Endothelial cell of umbilical vein (primary cell): Measurements from ENCODE around the gene HSP90AB1.

Experiments used
- CTCF ChIP-seq, 2 donors: IDR thresholded peaks; 1 replicate in 1 of 2; 2 replicates in 1 of 2; pipeline ENCODE4 v1.5.1; 2011; ENCODE audit warnings: low read length in 2 of 2, mild to moderate bottlenecking in 2 of 2, moderate library complexity in 2 of 2, control low read depth in 1 of 2, inconsistent platforms in 1 of 2, low read depth in 1 of 2; ENCODE audit not compliant: insufficient read depth in 1 of 2; ENCODE audit errors: extremely low read depth in 1 of 2
- EZH2 ChIP-seq: IDR thresholded peaks from 2 replicates; pipeline ENCODE4 v1.6.1; 2012; ENCODE audit warnings: borderline replicate concordance, low read depth, mild to moderate bottlenecking, moderate library complexity, low read length, inconsistent platforms; ENCODE audit not compliant: severe bottlenecking
- JUN ChIP-seq: IDR thresholded peaks from 2 replicates; pipeline ENCODE4 v1.6.1; 2011; ENCODE audit warnings: borderline replicate concordance, low read depth; ENCODE audit not compliant: insufficient read length, insufficient read depth
- MAX ChIP-seq: IDR thresholded peaks from 2 replicates; pipeline ENCODE4 v1.6.1; 2011; ENCODE audit not compliant: insufficient read depth, insufficient read length
- MYC ChIP-seq: IDR thresholded peaks from one replicate; pipeline ENCODE4 v1.6.1; 2011; ENCODE audit warnings: mild to moderate bottlenecking, low read depth, low read length
- POLR2A ChIP-seq: IDR thresholded peaks from 2 replicates; pipeline ENCODE4 v1.6.1; 2012; ENCODE audit warnings: low read depth, mild to moderate bottlenecking, control low read depth, low read length
- POLR2AphosphoS5 ChIP-seq: IDR thresholded peaks from 2 replicates; pipeline ENCODE4 v1.6.1; 2012; ENCODE audit warnings: low read depth, mild to moderate bottlenecking, control low read depth, low read length, moderate library complexity; ENCODE audit not compliant: insufficient read depth

- TF ChIP-seq CTCF (IDR thresholded peaks at IDR 0.05; ENCODE audit: extremely low read depth in 1 of 2, insufficient read depth in 1 of 2, low read depth in 1 of 2, low read length in 2 of 2) (no peak), EZH2 (no peak), MYC (no peak), POLR2A (no peak), MAX (no peak), JUN (no peak), POLR2AphosphoS5 (no peak)
These were observed 1.7 kb downstream of the HSP90AB1 start for GRCh38 chr6:44248579-44248978.
